OCI-M1 (cell line): Measurements from ENCODE around the gene ABCB8.
A peak's percentile ranks its signal among the peaks of the same experiment; 100 is the strongest.
"Not testable (repeated sequence)": the region's sequence is repeated elsewhere in the genome, so short reads cannot be mapped to it uniquely, and the experiment has no call there.

ENCODE experiments used
- DNase-seq: peaks from one replicate; lab custom pipeline; 2025; lab: John Stamatoyannopoulos, UW

Gene ABCB8

DNA sequence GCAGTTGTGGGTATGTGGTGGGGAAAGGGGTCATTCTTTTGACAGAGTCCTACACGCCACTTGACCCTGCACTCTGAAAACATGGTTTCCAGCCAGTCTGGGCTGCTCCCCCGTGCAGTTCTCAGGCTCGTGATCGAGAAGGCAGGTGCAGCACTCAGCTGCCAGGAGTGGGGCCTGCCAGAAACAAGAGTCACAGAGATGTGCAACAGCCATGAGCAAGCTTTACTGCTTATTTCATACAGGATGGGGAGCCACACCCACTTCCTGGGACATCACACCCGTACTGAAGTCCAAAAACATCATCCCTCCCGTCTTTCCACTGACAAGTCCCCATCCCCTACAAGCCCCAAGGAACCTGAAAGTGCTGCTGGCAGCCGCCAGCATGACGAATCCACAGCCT, 13.3 kb upstream of the ABCB8 start:
- DNase-seq: no peak

DNA sequence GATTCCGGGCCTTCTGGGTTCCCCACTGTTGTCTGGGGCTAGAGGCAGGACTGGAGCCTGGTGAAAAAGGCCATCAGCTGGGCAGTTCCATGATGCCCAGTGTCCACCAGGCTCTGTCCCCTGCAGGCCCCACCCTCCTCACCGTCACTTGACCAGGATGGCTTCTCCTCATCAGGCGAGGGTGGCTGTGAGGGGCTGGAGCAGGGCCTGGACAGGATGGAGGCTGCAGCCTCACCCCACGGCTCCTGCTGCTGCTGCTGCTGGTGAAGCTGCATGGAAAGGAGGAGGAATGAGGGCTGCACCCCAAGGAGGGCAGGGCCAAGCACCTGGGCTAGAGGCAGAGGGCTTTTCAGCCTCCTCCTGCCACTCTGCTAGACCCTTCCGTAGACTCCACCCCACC, 12.3 kb upstream of the ABCB8 start:
- no peak for DNase-seq

DNA sequence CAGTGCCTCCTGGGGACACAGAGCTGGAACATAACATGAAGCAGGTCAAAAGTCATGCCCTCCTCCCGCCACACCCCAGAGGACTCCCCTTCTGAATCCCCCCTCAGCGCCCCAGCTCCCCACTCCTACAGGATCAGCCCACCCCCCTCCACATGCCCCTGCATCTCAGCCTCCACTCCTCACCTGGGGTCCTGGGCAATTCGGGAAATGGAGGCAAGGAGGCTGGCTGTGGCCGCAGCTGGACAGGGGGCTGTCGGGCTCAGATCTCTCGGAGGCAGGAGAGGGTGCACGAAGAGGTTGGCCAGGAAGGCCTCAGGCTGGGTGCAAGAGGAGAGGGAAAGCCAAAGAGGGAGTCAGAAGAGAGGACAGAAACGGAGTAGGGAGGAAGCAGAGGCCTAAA, 11.7 kb upstream of the ABCB8 start:
- no peak for DNase-seq

DNA sequence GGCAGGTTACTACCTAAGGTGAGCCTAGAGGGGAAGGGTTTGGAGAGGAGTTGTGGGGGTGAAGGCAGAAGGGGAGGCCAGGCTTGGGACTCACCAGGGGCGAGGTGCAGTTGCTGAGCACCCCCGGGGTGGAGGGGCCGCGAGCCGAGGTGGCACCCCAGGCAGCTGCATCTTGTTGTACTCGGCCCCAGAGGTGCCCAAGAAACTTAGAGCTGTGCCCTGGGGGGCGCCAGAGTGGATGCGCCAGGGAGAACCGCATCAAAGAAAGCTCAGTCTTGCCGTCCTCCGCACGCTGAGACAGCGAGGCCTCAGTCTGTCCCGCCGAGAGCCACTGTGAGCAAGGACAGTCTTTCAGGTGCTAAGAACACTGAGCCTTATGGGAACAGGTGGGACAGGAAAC, 11.3 kb upstream of the ABCB8 start:
- DNase-seq: no peak

DNA sequence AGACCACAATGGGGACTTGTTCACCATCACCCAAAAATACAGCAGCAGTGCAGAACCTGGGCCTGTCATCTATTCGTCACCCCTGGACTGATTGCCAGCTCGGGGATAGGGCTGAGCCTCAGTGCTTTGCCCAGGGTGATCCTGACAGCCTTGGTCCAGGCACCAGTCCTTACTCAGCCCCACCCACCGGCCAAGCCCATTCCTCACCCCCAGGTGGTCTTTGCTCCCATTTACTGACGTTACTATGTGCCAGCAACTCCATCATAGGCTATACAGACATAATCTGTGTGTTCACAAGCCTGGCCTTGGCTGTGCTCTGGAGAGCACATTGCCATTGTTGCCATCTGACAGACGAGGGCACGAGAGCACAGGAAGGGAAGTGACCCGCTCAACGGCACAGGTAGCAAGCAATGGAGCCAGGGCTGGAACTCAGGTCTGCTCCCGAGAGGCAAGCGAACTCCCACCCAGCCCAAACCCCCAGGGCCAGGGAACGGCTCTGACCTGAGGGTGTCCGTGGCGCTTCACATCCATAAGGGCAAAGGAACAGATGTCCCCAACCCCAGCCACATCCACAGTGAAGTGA, 10.8 kb upstream of the ABCB8 start:
- DNase-seq: no peak

DNA sequence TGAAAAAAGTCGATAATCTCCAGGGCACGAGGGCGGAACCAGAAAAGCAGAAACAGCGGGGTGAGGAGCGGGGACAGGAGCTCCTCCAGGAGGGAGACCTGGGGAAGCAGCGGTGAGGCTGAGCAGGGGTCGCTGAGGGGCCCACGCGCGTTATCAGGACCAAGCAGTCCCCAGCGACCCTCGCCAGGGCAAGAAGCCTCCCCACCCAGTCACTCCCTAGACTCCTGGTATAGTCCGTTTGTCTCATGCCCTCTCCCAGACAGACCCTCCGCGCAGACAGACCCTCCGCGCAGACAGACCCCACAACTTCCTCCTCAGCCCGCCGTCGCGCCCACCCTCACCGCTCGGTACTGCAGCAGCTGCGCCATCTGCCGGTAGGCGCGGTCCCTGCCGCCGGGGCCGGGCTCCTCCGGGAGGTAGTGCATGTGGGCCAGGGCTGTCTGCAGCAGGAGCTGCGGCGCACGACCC, 10.3 kb upstream of the ABCB8 start:
- DNase-seq: peak; percentile 77

DNA sequence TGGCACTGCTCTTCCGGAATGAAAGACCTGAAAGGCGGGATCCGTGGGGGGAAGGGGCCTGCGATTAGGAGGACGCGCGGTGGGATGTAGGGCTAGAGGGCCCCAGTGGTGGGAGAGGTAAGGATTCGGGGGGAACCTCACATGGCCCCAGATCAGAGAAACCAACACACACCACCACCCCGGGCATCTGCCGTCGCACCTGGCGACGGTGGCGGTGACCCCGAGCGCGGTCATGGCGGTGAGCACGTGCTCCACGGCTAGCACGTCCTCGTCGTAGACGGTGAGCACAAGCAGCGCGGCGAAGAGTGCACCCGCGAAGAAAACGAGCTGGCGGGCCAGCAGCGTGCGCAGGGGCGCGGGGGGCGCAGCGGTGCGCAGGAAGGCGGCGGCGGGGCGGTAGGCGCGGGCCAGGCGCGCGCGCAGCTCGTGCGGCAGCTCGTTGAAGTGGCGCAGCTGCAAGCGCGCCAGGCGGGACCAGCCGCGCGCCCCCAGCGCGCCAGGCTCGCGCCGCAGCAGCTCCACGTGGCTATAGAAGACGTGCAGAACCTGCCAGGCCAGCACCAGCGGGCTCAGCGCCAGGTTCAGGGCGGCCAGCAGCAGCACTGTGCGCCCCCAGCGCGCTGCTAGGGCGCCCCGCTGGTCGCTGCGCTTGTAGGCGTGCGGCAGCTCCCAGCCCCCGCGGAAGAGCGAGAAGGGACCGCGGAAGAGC, 9.7 kb upstream of the ABCB8 start:
- DNase-seq: no peak

DNA sequence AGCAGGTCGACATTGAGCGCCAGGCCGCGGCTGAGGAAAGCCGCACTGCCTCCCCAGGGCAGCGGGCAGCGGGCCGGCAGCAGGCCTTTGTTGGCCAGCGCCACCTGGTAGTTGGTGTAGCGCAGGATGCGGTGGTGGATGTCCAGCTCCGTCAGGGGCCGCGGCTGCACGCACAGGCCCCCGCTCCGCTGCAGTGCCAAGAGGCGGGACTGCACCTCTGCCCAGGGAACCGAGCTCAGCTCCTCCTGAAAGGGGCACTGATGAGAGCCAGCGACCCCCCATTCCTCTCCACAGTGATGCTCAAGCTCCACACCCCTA, 9.2 kb upstream of the ABCB8 start:
- no peak for DNase-seq

DNA sequence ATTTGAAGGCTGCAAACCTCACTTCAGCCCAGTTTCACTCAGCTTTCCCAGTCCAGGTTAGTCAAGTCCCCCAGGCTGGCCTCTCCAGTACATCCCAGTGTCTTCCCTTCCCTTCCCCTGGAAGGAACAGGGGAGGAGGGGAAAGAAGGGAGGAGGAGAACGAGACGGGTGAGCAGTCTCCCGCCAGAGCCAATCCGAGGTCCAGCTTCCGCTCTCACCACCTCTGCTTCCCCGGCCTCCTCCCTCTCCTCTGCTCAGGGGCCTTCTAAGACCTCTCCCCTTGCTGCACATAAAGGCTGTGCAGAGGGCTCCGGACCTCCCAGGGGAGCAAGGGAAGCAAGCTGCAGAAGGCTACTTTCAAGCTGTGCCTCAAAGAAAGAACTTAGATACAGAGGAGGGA, 8.0 kb upstream of the ABCB8 start:
- no peak for DNase-seq

DNA sequence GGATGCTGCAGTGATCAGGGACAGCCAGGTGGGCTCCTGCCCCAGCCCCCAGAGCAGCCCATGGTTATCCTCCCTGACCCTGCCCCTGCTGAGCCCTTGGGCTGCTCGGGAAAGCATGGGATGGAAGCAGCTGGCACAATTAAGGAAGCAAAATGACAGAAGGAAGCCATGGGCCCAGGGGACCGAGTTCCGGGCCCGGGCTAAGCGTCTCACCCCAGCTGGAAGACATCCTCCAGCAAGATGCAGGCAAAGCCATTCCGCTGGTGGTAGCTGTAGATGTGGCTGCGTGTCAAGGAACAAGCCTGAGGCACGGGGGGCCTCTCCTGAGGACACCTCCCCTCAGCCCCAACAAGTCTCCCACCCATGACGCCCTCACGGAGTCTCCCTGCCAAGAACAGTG, 5.0 kb upstream of the ABCB8 start:
- DNase-seq: no peak

DNA sequence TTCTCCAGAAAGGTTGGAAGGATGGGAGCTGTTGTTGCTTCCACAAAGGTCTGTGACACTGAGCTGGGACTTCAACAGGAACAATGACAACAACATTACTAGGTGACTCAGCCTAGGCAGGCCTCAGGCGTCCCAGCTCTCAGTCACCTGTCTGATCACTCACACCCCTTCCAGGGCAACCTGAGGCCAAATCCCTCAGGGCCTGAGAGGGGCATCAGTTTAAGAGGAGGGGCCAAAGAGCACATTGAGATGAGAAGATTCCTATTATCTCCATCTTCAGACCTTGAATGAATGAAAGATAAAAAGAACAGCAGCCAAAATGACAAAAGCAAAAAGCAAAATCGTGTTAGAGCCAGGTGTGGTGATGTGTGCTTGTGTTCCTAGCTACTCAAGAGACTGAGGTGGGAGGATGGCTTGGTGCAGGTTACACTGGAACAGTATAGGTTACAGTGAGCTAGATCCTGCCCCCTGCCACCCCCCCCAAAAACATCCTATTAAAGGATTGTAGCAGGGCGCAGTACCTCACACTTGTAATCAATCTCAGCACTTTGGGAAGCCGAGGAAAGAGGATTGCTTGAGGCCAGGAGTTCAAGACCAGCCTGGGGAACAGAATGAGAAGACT, 3.7 kb upstream of the ABCB8 start, which contains the start of gene ATG9B:
TSS of gene ATG9B (minus strand) at position 60 of the 622 bp plus-strand sequence. CDS start 71 bp downstream, outside the sequence.
- DNase-seq: no peak

DNA sequence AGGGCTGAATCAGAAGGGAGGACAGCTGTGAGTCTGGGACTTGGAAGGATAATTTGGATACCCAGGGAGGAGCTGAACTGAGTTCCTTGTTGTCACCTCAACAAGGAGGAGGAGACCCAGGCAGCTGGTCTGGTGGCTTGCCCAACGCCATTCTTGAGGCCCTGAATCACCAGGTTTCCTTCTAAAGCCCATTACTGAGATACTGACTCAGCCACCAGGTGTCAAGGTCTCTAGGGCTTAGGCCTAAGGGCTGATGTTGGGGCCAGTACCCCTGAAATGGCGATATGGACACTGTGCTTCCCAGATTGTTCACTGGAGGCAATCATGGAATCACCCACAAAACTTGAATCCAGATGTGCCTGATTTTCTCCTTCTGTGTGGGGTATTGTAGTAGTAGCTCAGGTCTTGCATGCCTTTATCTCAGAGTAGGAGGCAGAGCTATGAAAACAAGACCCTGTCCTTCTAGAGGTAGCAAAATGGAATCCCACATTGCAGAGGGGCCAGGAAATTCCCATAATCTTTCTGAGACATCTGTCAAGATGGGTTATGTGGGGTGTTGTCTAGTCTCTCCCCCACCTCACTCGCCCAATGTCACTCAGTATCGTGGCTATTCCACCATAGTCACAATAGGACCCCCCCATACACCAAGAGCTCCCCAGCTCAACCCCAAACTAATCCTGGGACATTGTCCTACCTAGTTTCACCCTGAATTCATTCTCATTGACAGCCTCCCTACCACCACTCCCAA, 2.2 kb upstream of the ABCB8 start:
- no peak for DNase-seq

DNA sequence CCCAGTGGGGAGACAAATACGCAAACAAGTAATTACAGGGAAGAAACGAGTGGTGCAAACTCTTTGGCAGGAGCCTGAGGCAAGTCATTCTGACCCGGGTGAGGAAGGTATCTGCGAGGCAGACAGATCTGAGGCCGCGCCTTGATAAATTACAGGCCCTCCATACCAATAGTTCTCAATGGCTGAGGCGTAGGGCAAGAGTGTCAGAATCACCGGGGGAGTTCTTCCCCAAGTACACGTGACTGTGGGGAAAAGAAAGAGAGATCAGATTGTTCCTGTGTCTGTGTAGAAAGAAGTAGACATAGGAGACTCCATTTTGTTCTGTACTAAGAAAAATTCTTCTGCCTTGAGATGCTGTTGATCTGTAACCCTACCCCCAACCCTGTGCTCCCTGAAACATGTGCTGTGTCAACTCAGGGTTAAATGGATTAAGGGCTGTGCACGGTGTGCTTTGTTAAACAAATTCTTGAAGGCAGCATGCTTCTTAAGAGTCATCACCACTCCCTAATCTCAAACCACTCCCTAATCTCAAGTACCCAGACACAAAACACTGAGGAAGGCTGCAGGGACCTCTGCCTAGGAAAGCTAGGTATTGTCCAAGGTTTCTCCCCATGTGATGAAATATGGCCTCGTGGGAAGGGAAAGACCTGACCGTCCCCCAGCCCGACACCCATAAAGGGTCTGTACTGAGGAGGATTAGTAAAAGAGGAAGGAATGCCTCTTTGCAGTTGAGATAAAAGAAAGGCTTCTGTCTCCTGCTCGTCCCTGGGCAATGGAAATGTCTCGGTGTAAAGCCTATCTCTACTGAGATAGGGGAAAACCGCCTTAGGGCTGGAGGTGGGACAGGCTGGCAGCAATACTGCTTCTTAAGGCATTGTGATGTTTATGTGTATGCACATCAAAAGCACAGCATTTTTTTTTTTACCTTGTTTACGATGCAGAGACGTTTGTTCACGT, 1.2 kb upstream of the ABCB8 start:
- peak; percentile 93 for DNase-seq

DNA sequence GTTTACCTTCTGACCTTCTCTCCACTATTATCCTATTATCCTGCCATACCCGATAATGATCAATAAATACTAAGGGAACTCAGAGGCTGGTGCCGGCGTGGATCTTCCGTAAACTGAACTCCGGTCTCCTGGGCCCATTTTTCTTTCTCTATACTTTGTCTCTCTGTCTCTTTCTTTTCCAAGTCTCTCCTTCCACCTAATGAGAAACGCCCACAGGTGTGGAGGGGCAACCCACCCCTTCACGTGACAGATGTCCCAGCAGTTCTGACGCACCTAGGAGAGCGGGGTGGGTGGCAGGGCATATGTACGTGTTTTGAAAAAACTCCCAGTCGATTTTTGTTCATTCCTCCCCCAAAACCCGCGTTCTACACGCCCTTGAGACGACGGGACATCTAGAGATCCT, 521 bp upstream of the ABCB8 start:
- not testable (repeated sequence) for DNase-seq

DNA sequence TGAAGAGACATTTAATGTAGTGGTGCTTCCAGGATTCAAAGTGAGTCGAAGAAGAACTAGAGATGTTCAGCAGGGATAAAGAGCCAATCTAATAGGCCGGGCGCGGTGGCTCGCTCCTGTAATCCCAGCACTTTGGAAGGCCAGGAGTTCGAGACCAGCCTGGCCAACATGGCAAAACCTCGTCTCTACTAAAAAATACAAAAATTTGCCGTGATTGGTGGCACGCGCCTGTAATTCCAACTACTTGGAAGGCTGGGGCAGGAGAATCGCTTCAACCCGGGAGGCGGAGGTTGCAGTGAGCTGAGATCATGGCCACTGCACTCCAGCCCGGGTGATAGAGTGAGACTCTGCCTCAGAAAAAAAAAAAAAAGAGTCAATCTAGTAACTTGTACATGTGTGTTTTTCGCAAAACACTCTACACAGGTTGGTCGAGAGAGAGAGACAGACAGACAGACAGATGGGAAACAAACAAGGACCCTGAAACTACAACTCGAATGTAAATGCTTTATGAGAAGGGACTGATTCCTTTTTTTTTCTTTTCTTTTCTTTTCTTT, 775 bp downstream of the ABCB8 start:
- DNase-seq: no peak

DNA sequence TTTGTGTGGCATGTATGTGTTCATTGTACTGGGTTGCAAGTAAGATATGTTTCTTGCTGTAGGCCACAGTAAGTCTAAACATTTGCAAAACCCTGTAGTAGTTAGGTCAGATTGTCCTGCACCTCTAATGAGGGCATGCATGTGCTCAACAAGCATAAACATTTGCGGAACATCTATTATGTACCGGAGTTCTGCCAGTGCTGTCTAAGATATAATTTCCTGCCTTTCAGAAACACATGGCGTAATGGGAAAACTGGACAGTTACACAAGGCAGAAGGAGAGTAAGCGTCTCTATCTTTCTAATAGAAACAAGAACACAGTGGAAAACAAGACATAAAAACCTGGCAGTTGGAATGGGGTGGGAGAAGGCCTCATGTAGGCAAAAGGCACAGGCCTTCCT, 2.8 kb downstream of the ABCB8 start:
- DNase-seq: no peak

DNA sequence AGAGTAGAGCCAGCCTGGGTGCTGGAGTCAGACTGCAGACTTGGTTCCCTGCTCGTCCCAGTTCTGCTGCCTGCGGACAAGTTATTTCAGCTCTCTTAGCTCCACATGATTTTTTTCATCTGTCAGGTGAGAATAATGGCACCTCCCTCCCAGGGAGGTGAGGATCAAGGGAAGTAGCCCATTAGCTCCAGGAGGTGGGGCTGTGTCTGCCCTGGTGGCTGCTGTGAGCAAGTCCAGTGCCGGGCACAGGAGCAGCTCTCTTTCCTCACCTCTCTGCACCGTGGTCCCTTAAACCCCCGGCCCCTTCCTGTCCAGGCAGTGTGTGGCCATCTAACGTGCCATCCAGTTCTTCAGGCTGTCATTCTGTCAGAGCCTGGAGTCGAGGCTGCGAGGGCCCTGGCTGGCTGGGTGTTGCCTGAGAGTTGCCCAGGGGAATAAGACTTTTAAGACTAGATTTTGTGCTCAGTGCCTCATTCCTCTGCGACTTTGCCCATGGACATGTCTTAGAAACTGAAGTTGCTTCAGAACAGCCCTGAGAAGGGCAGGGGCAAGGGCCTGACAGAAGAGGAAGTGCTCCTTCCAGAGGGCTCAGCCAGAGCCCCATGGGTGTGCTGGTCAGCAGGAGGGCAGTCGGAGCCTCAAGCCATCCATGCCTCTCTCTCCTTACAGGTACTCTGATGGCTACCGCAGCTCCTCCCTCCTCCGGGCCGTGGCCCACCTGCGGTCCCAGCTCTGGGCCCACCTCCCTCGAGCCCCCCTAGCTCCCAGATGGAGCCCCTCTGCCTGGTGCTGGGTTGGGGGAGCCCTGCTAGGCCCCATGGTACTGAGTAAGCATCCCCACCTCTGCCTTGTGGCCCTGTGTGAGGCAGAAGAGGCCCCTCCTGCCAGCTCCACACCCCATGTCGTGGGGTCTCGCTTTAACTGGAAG, 5.0 kb downstream of the ABCB8 start:
- no peak for DNase-seq

DNA sequence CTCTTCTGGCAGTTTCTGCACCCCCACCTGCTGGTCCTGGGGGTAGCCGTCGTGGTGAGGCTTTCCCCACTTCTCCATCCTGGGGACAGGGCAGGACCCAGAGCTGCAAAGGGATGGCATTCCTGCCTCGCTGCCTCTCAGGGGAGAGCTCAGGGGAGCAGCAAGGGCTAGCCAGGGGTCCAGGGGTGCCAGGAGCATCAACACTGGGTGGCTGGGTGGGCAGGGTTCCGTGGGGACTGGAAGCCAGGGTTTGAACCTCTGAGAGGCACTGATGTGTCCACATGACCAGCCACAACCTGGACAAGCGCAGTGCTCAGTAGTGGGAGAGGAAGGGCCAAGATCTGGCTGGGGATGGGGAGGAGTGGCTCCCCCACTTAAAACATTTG, 5.6 kb downstream of the ABCB8 start:
- DNase-seq: no peak

DNA sequence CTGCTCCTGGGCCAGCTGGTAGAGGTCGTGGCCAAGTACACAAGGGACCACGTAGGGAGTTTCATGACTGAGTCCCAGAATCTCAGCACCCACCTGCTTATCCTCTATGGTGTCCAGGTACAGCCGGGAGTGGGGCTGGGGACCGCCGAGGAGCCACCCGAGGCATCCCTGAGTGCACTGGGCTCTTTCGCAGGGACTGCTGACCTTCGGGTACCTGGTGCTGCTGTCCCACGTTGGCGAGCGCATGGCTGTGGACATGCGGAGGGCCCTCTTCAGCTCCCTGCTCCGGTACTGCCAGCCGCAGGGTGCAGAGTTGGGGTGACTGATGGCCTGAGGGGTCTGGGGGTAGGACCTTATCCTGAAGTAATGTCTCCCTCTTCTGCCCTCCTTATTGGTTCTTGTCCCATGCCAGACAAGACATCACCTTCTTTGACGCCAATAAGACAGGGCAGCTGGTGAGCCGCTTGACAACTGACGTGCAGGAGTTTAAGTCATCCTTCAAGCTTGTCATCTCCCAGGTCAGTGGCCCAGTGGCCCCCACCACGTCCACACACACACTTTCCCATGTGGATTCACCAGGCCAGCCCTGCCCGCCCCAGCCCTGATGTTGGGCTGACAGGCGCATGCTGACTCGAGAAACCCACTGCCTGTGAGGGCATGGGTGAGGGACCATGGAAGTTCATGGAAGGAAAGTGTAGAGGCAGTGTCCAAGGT, 6.2 kb downstream of the ABCB8 start:
- no peak for DNase-seq
